Stimulated activated CD4-positive, alpha-beta T cell treated with anti-CD3 and anti-CD28 coated beads, Interleukin-15, amount 100 ng/mL, for 24 hours (primary cell): ENCODE data around the gene SOWAHC.
"Not testable (repeated sequence)": the region's sequence is repeated elsewhere in the genome, so short reads cannot be mapped to it uniquely, and the experiment has no call there.

ENCODE experiments used
- DNase-seq: peaks from one replicate; pipeline ENCODE4 v3.0.0-alpha.2; 2020

SOWAHC gene

DNA sequence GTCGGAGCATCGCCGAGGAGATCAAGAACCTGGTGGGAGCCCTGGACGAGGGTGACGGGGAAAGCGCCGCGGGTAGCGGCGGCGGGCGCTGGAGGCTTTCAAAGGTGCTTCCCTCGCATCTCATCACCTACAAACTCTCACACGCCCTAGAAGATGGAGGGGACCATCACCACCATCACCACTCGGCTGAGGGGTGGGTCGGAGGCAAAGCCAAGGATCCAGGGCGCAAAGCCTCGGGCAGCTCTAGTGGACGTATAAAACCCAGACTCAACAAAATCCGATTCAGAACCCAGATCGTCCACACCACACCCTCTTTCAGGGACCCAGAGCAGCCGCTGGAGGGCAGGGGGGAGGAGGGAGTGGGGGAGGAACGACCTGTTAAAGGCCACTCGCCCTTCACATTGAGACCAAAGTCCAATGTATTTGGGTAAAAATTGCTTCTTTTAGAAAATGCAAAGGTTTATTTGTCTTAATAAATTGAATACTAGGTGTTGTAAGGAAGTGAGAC, 1.5 kb downstream of the SOWAHC start:
- DNase-seq, result no peak

DNA sequence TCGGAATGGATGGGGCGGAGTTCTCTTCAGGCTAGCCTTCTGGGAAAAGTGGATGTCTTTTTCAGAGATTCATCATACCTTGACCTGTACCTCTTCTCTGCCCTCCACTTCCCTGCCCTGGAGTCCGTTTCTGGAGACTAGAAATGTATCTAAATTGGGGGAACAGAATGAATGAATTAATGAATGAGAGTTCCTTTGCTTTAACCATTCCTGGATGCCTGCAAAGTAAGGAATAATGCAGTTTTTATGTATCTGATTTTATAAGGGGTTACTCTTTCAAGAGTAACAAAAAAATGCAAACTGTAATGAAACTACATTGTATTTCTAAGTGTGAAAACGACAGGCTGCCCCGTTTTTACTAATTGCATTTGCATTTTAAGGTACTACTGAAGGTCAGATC, 2.0 kb downstream of the SOWAHC start:
- no peak for DNase-seq

GRCh38 chr2:109619032-109619615, 5.0 kb downstream of the SOWAHC start:
- DNase-seq, result no peak

DNA sequence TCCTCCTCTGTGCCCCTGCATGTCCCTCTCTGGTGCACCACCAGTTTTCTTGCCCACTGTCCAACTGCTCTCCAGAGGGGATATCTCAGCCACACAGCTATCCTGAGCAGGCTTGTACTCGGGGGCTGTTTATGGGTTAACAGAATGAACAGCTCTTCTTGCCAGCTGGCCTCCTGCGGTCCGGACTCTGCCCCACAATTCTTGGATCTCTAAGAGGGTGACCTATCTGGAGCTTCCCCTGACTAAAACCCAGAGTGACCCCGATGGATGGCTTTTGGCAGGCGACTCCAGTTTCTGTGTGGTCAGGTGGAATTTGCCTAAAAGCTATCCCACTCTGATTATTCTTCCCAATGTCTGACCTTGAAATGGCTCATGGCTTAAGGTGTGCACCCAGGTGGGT, 9.1 kb downstream of the SOWAHC start:
- DNase-seq, result no peak

GRCh38 chr2:109623923-109624322, 9.8 kb downstream of the SOWAHC start:
- no peak for DNase-seq

GRCh38 chr2:109624339-109624738, 10.2 kb downstream of the SOWAHC start:
- DNase-seq, result no peak

- not testable (repeated sequence) for DNase-seq
These were observed 14.2 kb downstream of the SOWAHC start for GRCh38 chr2:109628321-109628720.

DNA sequence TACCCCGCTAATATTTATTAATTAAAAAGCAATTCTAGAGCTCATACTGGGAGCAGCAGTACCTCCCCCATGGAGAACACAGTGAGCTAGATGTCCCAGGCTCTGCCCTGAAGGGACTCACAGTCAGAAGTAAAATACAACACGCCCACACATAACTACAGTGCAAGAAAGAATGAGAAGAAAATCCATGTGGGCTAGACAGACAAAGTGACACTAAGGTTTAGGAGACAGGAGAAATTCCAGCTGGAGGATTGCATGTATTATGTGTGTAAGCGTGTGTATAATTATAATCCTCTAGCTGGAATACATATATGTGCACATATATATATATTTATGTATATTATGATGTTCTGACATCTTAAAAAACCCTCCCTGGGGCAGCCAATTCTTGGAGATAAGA, 15.7 kb downstream of the SOWAHC start:
- no peak for DNase-seq

GRCh38 chr2:109630441-109631430, 16.6 kb downstream of the SOWAHC start:
- no peak for DNase-seq

- DNase-seq, result no peak
These were observed 17.6 kb downstream of the SOWAHC start for GRCh38 chr2:109631741-109632140.

- no peak for DNase-seq
These were observed 18.1 kb downstream of the SOWAHC start for GRCh38 chr2:109632158-109632789.

- DNase-seq, result no peak
These were observed 19.3 kb downstream of the SOWAHC start for GRCh38 chr2:109633284-109633961.

- DNase-seq, result no peak
These were observed 21.5 kb downstream of the SOWAHC start for GRCh38 chr2:109635426-109636304.

GRCh38 chr2:109636317-109636716, 22.2 kb downstream of the SOWAHC start:
- DNase-seq, result no peak

DNA sequence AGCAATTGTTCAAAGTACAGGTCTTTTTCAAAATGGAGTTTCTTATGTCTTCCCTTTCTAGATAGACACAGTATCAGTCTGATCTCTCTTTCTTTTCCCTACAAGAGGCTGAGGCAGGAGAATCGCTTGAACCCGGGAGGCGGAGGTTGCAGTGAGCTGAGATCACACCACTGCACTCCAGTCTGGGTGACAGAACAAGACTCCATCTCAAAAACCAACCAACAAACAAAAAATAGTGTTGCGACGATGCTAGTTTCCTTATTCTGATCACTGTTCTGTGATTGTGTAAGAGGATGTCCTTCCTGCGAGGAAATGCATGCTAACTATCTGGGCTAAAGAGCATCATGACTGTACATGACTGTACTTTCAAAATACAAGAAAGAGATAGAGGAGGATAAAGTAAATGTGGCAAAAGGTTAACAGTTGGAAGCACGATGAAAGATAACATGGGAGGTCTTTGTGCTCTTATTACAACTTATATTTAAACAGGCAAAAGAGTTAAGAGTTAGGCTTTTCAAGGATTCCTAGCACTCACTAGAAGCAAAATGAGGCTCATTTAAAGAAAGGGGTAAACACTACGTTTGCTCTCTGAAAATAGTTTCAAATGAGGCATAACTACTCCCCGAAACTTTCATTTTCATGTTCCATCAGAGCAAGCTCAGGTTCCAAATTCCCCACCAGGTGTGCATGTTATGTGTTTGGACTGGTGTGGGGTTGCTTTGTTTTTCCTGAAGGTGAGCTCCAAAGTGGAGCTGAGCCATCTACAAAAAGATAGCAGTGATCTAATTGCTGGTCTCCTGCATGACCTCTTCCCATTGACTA, 23.8 kb downstream of the SOWAHC start:
- DNase-seq, result no peak

DNA sequence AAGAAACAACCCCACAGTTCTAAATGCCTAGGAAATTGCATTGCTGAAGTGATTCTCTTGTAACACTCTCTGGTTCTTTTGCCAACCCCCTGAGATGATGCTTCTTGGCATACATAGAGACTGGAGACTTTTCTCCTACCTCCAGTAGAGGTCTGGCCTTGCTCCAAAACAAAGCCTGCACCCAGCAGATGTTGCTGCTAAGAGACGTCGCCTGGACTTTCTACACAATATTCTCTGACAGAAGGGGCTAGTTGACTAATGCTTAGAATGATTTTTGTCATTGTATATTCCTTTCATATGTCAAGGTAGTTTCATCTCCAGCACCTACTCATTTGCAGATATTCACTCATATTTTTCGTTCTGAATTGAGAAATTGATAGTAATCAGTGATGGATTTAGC, 24.6 kb downstream of the SOWAHC start:
- DNase-seq, result no peak

DNA sequence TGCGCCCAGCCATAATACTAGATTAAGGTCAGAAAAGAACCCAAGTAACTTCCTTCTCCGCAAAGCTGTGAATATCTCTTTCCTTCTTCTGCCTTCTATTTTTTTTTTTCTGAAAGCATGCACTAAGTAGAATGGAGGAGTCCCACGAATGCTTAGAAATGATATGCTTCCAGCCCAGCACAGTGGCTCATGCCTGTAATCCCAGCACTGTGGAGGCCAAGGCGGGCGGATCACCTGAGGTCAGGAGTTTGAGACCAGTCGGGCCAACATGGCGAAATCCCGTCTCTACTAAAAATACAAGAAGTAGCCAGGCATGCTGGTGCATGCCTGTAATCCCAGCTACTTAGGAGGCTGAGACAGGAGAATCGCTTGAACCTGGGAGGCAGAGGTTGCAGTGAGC, 25.8 kb downstream of the SOWAHC start:
- DNase-seq, result not testable (repeated sequence)

DNA sequence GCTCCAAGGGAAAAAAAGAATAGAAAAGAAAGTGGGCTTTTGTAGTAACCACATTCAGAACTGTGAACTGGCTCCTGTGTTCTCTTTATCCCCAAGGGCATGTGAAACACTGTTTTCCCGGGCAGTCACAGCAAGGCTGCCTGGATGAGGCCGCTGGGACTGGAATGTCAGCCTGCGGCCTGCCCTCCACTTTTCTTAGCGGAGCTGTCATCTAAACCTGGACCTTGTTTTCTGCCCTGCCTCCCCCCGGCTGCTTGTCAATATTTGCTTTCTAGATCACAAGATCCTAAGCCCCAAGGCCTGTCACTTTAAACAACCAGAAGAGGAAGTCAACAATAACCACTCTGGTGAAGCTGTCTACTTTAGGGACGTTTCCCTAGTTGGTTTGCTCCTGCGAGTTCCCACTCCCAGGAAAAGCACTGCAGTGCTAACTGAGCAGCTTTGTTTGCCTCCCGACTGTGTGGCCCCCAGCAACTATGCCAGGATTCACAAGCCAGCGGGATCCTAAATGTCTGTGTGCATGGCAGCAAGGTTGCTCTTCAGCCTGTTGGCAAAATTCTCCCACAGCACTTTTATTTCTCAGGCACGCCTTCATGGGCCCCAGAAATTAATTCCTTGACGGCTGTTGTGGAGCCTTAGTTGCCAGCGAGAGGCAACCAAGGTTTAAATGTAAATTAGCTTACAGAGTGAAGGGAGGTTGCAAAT, 30.6 kb downstream of the SOWAHC start:
- no peak for DNase-seq

DNA sequence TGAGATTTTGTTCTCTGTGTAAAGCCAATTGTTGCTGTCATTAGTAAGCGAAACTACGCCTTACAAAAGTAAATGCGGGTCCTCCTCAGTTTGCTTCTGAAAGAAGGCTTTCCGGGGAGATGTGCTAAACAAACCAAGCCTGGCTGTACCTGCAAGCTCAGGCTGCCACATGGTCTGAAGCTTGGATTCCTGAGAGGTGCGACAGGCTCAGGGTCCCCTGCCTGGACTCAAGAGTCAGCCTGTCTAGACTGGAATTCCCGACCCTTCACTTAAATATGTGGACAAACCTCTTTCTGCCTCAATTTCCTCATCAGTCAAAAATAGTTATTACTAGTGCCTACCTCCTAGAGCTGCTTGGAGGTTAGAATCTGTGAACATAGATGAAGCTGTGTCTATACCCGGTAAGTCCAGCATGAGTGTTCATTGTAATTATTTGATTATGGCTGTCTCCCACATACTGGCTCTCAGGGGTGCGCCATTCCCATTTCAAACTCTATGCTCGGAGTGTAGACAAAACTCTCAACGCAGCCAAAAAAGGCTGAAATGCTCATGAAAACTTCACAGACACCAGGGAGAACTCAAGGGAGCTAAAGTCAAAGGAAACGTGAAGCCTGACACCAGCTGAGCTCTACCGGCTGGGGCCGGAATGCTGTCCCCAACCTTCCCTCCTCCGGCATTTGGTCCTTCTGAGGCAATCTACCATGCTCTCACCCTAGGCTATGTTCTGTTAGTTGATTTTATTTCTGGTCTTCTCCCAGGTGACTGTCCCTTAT, 31.4 kb downstream of the SOWAHC start:
- DNase-seq, result no peak

GRCh38 chr2:109646961-109647360, 32.8 kb downstream of the SOWAHC start:
- DNase-seq, result no peak
